A673 (cell line): ENCODE data around the gene INHA.

ENCODE experiments used
- EZH2 ChIP-seq: fragments of 200-600 bp; sonication (generic); IDR thresholded peaks from 2 replicates; pipeline ENCODE4 v1.6.1; 2017; ENCODE audit warnings: borderline replicate concordance, low read depth, mild to moderate bottlenecking, mixed read lengths, antibody characterized with exemption, low read length; ENCODE audit not compliant: poor library complexity, severe bottlenecking
- TF ChIP-seq, protein P1 (sequence below): fragments of 300-800, 200-600 bp; sonication (generic); conservative IDR thresholded peaks from 2 replicates; pipeline ENCODE4 v1.5.1; 2017; ENCODE audit warnings: low read depth, mild to moderate bottlenecking, antibody characterized with exemption, low read length, moderate library complexity, mixed read lengths

DNA sequence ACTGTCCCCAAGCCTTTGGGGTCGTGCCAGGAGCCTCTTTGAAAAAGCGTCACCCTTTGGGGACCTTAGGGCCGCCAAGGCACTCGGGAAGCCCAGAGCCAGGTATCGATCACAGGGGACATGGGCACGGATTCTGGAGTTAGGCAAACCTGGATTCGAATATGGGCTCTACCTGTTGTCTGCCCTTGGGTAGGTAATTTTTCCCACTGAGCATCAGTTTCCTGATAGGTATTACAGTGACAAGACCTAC lies 19.0 kb upstream of the INHA start:
- TF ChIP-seq, protein P1, sequence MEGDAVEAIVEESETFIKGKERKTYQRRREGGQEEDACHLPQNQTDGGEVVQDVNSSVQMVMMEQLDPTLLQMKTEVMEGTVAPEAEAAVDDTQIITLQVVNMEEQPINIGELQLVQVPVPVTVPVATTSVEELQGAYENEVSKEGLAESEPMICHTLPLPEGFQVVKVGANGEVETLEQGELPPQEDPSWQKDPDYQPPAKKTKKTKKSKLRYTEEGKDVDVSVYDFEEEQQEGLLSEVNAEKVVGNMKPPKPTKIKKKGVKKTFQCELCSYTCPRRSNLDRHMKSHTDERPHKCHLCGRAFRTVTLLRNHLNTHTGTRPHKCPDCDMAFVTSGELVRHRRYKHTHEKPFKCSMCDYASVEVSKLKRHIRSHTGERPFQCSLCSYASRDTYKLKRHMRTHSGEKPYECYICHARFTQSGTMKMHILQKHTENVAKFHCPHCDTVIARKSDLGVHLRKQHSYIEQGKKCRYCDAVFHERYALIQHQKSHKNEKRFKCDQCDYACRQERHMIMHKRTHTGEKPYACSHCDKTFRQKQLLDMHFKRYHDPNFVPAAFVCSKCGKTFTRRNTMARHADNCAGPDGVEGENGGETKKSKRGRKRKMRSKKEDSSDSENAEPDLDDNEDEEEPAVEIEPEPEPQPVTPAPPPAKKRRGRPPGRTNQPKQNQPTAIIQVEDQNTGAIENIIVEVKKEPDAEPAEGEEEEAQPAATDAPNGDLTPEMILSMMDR = no peak
- no peak for TF ChIP-seq EZH2
